Measurements from ENCODE around the gene TBX18. TPM values are rescaled to one million over a fixed set of nuclear protein-coding genes. Genes with fewer than 3 reads are reported as not detected.

Gene TBX18
- total RNA-seq, 1 experiment from 2014 or later = 0.42 TPM

DNA sequence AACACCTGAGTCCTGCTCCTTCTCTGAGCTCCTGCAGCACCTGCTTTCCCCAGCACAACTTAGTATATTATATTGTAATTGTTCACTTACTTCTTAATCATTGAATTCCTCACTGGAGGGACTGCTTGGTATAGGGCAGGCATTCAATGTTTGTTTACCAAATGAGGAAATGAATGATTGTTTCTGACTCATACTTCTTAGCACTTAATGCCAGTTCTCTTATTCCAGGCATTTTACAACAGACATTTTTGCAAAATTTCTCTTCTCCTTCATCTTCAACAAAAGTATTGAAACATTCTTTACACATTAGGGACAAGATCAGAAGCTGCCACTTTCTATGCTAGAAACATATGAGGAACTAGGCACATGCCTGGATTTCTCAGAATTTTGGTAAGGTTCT, 119.4 kb downstream of the TBX18 start:
- CTCF ChIA-PET = no interaction called here

DNA sequence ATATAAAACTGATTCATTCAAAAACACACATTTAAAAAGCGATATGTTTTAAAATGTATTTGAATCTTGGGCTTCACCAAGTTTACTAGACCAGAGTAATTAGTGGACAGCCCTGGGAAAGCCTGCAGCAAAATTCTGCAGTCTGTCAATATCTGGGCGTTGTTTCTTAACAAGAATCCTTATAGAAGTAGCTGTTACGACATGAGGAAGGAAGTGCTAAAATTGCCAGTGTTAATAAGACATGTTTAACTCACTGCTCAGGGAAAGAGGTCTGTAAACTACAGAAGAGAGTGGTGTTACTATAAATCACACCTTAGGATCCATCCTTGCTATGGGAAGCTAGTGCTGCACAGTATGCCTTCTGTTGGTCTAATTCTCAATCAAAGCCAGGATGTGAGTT, 120.6 kb downstream of the TBX18 start:
- peak; percentile 44 for DNase-seq (ENCODE audit: unreplicated experiment)
- ChIA-PET POLR2A (interaction anchor here (0.6 to 1.6 kb wide), 2 partner anchors 25 to 372 kb away, joined by 3 to 4 read pairs; no protein-coding TSS in a partner anchor), CTCF (no interaction called here)
- no peak overlapping the region for H3K4me3 Mint-ChIP-seq (ENCODE audit: unreplicated experiment)
- intact Hi-C loops (cut with micrococcal nuclease) = no loop called here
- H3K36me3 Mint-ChIP-seq (ENCODE audit: insufficient read depth, unreplicated experiment) = no peaks in the 10 kb centered on the region
- H3K27me3 Mint-ChIP-seq (ENCODE audit: insufficient read depth, unreplicated experiment) = no peaks in the 10 kb centered on the region
- TF ChIP-seq, protein P1, sequence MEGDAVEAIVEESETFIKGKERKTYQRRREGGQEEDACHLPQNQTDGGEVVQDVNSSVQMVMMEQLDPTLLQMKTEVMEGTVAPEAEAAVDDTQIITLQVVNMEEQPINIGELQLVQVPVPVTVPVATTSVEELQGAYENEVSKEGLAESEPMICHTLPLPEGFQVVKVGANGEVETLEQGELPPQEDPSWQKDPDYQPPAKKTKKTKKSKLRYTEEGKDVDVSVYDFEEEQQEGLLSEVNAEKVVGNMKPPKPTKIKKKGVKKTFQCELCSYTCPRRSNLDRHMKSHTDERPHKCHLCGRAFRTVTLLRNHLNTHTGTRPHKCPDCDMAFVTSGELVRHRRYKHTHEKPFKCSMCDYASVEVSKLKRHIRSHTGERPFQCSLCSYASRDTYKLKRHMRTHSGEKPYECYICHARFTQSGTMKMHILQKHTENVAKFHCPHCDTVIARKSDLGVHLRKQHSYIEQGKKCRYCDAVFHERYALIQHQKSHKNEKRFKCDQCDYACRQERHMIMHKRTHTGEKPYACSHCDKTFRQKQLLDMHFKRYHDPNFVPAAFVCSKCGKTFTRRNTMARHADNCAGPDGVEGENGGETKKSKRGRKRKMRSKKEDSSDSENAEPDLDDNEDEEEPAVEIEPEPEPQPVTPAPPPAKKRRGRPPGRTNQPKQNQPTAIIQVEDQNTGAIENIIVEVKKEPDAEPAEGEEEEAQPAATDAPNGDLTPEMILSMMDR (IDR thresholded peaks at IDR 0.05; ENCODE audit: unreplicated experiment) = no peak
- no TSS peak for BruUV-seq (replicated peaks)
- H3K4me1 Mint-ChIP-seq (ENCODE audit: insufficient read depth, unreplicated experiment) = peaks cover 43% of the 10 kb centered on the region
- H3K9me3 Mint-ChIP-seq (ENCODE audit: unreplicated experiment) = no peaks in the 10 kb centered on the region
- peak overlapping the region; percentile 16 for H3K27ac Mint-ChIP-seq (ENCODE audit: low read depth, unreplicated experiment)

More for the DNA sequence above, 119.4 kb downstream of the TBX18 start:
- peak overlapping the region; percentile 17 for H3K4me3 Mint-ChIP-seq (ENCODE audit: unreplicated experiment)
- peak; percentile 71 for DNase-seq (ENCODE audit: unreplicated experiment)
- BruUV-seq (replicated peaks) = no TSS peak
- intact Hi-C loops (cut with micrococcal nuclease) = no loop called here
- POLR2A ChIA-PET = interaction anchor here (0.5 to 1.6 kb wide), 6 partner anchors 12 to 198 kb away, joined by 3 to 4 read pairs (median 3); no protein-coding TSS in a partner anchor
- no peaks in the 10 kb centered on the region for H3K36me3 Mint-ChIP-seq (ENCODE audit: insufficient read depth, unreplicated experiment)
- H3K4me1 Mint-ChIP-seq (ENCODE audit: insufficient read depth, unreplicated experiment) = peaks cover 33% of the 10 kb centered on the region
- TF ChIP-seq, protein P1 (IDR thresholded peaks at IDR 0.05; ENCODE audit: unreplicated experiment) = no peak
- H3K9me3 Mint-ChIP-seq (ENCODE audit: unreplicated experiment) = peaks cover 5% of the 10 kb centered on the region
- peak overlapping the region; percentile 60 for H3K27ac Mint-ChIP-seq (ENCODE audit: low read depth, unreplicated experiment)
- H3K27me3 Mint-ChIP-seq (ENCODE audit: insufficient read depth, unreplicated experiment) = no peaks in the 10 kb centered on the region

DNA sequence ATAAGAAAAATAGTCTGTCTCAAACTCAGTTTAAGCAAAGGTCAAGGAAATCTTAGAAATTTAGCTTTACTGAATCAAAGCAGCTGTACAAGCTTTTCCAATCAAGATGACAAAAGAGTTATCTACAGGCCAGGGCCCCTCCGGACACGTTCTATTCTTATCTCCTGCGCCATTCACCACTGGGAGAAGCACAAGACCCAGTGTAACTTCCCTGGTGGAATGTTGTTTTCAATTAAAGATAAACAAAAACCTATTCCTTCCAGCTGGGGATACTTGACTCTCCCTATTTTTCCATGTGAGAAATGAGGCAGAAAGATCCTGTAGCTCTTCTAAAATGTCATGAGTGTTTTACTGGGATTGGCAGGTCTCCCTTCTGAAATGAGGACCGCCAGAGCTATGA, 123.3 kb downstream of the TBX18 start:
- POLR2A ChIA-PET = interaction anchor here (0.6 kb wide), 2 partner anchors 110 to 1562 kb away, joined by 3 to 4 read pairs; no protein-coding TSS in a partner anchor
- H3K4me1 Mint-ChIP-seq (ENCODE audit: insufficient read depth, unreplicated experiment) = peaks cover 48% of the 10 kb centered on the region

DNA sequence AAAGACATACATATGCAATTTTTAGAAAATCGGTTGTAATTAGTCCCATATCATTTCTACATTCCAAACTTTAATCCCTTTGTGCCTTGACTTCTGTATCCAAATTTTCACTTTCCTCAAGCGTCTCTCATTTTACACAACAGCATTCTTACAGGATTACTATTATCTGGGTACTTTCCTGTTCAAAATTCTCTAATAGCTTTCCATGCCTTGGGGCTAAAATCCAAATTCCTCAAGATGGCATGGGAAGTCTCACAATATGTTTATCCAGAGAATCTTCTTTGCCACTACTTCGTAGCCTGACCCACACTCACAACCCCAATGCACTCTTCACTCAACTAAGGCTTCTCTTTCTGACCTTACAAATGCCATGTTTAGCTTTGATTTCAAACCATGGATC, 125.0 kb downstream of the TBX18 start:
- TF ChIP-seq, protein P1 (IDR thresholded peaks at IDR 0.05; ENCODE audit: unreplicated experiment) = no peak
- intact Hi-C loops (cut with micrococcal nuclease) = no loop called here
- no TSS peak for BruUV-seq (replicated peaks)
- Mint-ChIP-seq H3K4me3 (ENCODE audit: unreplicated experiment) (no peak overlapping the region), H3K27ac (ENCODE audit: low read depth, unreplicated experiment) (peak overlapping the region; percentile 61), H3K27me3 (ENCODE audit: insufficient read depth, unreplicated experiment) (no peaks in the 10 kb centered on the region), H3K9me3 (ENCODE audit: unreplicated experiment) (peaks cover 9% of the 10 kb centered on the region), H3K4me1 (ENCODE audit: insufficient read depth, unreplicated experiment) (peaks cover 43% of the 10 kb centered on the region), H3K36me3 (ENCODE audit: insufficient read depth, unreplicated experiment) (no peaks in the 10 kb centered on the region)
- ChIA-PET CTCF (no interaction called here), POLR2A (interaction anchor here (0.8 to 1.1 kb wide), 3 partner anchors 20 to 58 kb away, joined by 3 to 4 read pairs (median 4); no protein-coding TSS in a partner anchor)
- peak; percentile 46 for DNase-seq (ENCODE audit: unreplicated experiment)

More for the DNA sequence above, 123.3 kb downstream of the TBX18 start:
- no peaks in the 10 kb centered on the region for H3K27me3 Mint-ChIP-seq (ENCODE audit: insufficient read depth, unreplicated experiment)
- H3K4me3 Mint-ChIP-seq (ENCODE audit: unreplicated experiment) = no peak overlapping the region
- H3K9me3 Mint-ChIP-seq (ENCODE audit: unreplicated experiment) = peaks cover 9% of the 10 kb centered on the region
- TF ChIP-seq, protein P1 (IDR thresholded peaks at IDR 0.05; ENCODE audit: unreplicated experiment) = no peak
- no peaks in the 10 kb centered on the region for H3K36me3 Mint-ChIP-seq (ENCODE audit: insufficient read depth, unreplicated experiment)
- CTCF ChIA-PET = interaction anchor here (0.5 to 1.2 kb wide), 4 partner anchors 19 to 682 kb away, joined by 3 to 4 read pairs (median 3); no protein-coding TSS in a partner anchor
- BruUV-seq (replicated peaks) = no TSS peak
- DNase-seq (ENCODE audit: unreplicated experiment) = no peak
- intact Hi-C loops (cut with micrococcal nuclease) = no loop called here
- no peak overlapping the region for H3K27ac Mint-ChIP-seq (ENCODE audit: low read depth, unreplicated experiment)

Measured in MCF 10A (cell line).